AG04450 (cell line): Measurements from ENCODE around the gene SIGLEC12. TPM values are rescaled to one million over a fixed set of nuclear protein-coding genes. Genes with fewer than 3 reads are reported as not detected.

ENCODE experiments used
- CTCF ChIA-PET: fragments of 300-600, 350-600 bp; formaldehyde crosslinking; extraction: SDS; loops from one replicate; lab custom pipeline; 2022; ENCODE audit warnings: antibody characterized with exemption, inconsistent platforms; lab: Charles Lee
- POLR2A ChIA-PET: fragments of 350-600 bp; formaldehyde crosslinking; extraction: SDS; loops from one replicate; lab custom pipeline; 2021; ENCODE audit warnings: antibody characterized with exemption, inconsistent platforms; lab: Yijun Ruan, JAX
- DNase-seq: peaks from one replicate; pipeline ENCODE4 v3.0.0-alpha.2; 2011; ENCODE audit warnings: low read depth, low spot score
- H3K27ac ChIP-seq: one replicate; pipeline ENCODE4 v1.5.1; 2012; ENCODE audit warnings: low read depth, low read length, control low read depth
- H3K27me3 ChIP-seq: one replicate; pipeline ENCODE4 v1.6.0; 2012; ENCODE audit warnings: low read length; ENCODE audit not compliant: control insufficient read depth, insufficient read depth
- H3K4me3 ChIP-seq: 2 replicates; pipeline ENCODE4 v1.5.1; 2011; ENCODE audit warnings: mild to moderate bottlenecking, low read depth, low read length, control low read depth
- H3K9me3 ChIP-seq: 2 replicates; pipeline ENCODE4 v1.5.1; 2012; ENCODE audit warnings: low read length; ENCODE audit not compliant: control insufficient read depth, insufficient read depth
- CTCF ChIP-seq: IDR thresholded peaks from 2 replicates; pipeline ENCODE4 v1.5.1; 2011; ENCODE audit warnings: low read depth, low read length, control low read depth, inconsistent platforms
- polyA plus RNA-seq: library from polyadenylated mRNA; depleted of rRNA; stranded (reverse); fragments of >200 nt; gene quantifications from 2 replicates; pipeline ENCODE4 v1.2.3, GENCODE V29; 2011

The SIGLEC12 gene
- polyA plus RNA-seq, 1 experiment, result not detected

- POLR2A ChIA-PET, result no interaction called here
- H3K9me3 ChIP-seq, result peaks cover 13% of the 10 kb centered on the region
- no peak overlapping the region for H3K4me3 ChIP-seq
- no peak for DNase-seq
- no peak for TF ChIP-seq CTCF
- no peaks in the 10 kb centered on the region for H3K27me3 ChIP-seq
- CTCF ChIA-PET, result no interaction called here
- H3K27ac ChIP-seq, result no peak overlapping the region
Observed at GRCh38 chr19:51493776-51494175, 7.8 kb downstream of the SIGLEC12 start.

GRCh38 chr19:51491586-51491985 is 10.0 kb downstream of the SIGLEC12 start:
- CTCF ChIA-PET, result no interaction called here
- H3K9me3 ChIP-seq, result peaks cover 11% of the 10 kb centered on the region
- DNase-seq, result no peak
- H3K27ac ChIP-seq, result no peak overlapping the region
- no peaks in the 10 kb centered on the region for H3K27me3 ChIP-seq
- TF ChIP-seq CTCF, result no peak
- POLR2A ChIA-PET, result no interaction called here
- no peak overlapping the region for H3K4me3 ChIP-seq

GRCh38 chr19:51490676-51491075 is 10.9 kb downstream of the SIGLEC12 start:
- CTCF ChIA-PET, result interaction anchor here (0.6 kb wide), 1 partner anchor 25 kb away, joined by 3 read pairs; no protein-coding TSS in a partner anchor
- no peak for DNase-seq
- H3K27ac ChIP-seq, result no peak overlapping the region
- TF ChIP-seq CTCF, result no peak
- no peak overlapping the region for H3K4me3 ChIP-seq
- peaks cover 11% of the 10 kb centered on the region for H3K9me3 ChIP-seq
- H3K27me3 ChIP-seq, result no peaks in the 10 kb centered on the region
- POLR2A ChIA-PET, result no interaction called here

- DNase-seq, result no peak
- Histone ChIP-seq H3K27me3 (no peaks in the 10 kb centered on the region), H3K4me3 (no peak overlapping the region), H3K27ac (no peak overlapping the region), H3K9me3 (peaks cover 11% of the 10 kb centered on the region)
- CTCF ChIA-PET, result no interaction called here
- no peak for TF ChIP-seq CTCF
- POLR2A ChIA-PET, result no interaction called here
Observed at GRCh38 chr19:51489113-51489512, 12.5 kb downstream of the SIGLEC12 start.

GRCh38 chr19:51488491-51488890 is 13.1 kb downstream of the SIGLEC12 start:
- Histone ChIP-seq H3K27ac (no peak overlapping the region), H3K27me3 (no peaks in the 10 kb centered on the region), H3K4me3 (no peak overlapping the region), H3K9me3 (peaks cover 16% of the 10 kb centered on the region)
- no peak for DNase-seq
- TF ChIP-seq CTCF, result no peak
- ChIA-PET POLR2A (no interaction called here), CTCF (no interaction called here)
